H9 (cell line): ENCODE data around the gene NDUFB4. TPM values are rescaled to one million over a fixed set of nuclear protein-coding genes. Genes with fewer than 3 reads are reported as not detected.

ENCODE experiments used
- DNase-seq: peaks from one replicate; pipeline ENCODE4 v3.0.0-alpha.2; 2017
- H2AFZ ChIP-seq: one replicate; pipeline ENCODE4 v1.6.1; 2013; ENCODE audit warnings: mild to moderate bottlenecking, low read length, control low read depth, moderate library complexity
- H2AK5ac ChIP-seq: 2 replicates; pipeline ENCODE4 v1.6.1; 2013; ENCODE audit warnings: low read length, control low read depth, mixed read lengths; ENCODE audit not compliant: insufficient read length
- H2BK120ac ChIP-seq: one replicate; pipeline ENCODE4 v1.6.1; 2013; ENCODE audit warnings: low read depth, mild to moderate bottlenecking, low read length, control low read depth, inconsistent platforms; ENCODE audit not compliant: poor library complexity, severe bottlenecking
- H2BK12ac ChIP-seq: 2 replicates; pipeline ENCODE4 v1.6.1; 2013; ENCODE audit warnings: low read length, control low read depth, mixed read lengths, low read depth; ENCODE audit not compliant: insufficient read length
- H2BK15ac ChIP-seq: 2 replicates; pipeline ENCODE4 v1.6.1; 2013; ENCODE audit warnings: low read depth, low read length, control low read depth
- H2BK20ac ChIP-seq: one replicate; pipeline ENCODE4 v1.6.1; 2013; ENCODE audit warnings: low read depth, mild to moderate bottlenecking, low read length, control low read depth, inconsistent platforms; ENCODE audit not compliant: poor library complexity, severe bottlenecking
- H2BK5ac ChIP-seq: 2 replicates; pipeline ENCODE4 v1.6.1; 2013; ENCODE audit warnings: low read length, control low read depth, mixed read lengths; ENCODE audit not compliant: insufficient read length
- H3K14ac ChIP-seq: 2 replicates; pipeline ENCODE4 v1.6.1; 2013; ENCODE audit warnings: low read length, control low read depth; ENCODE audit not compliant: insufficient read depth
- H3K18ac ChIP-seq: 2 replicates; pipeline ENCODE4 v1.6.1; 2013; ENCODE audit warnings: low read depth, mild to moderate bottlenecking, mixed read lengths, low read length, control low read depth; ENCODE audit not compliant: insufficient read length
- H3K23ac ChIP-seq: 2 replicates; pipeline ENCODE4 v1.6.1; 2013; ENCODE audit warnings: low read length, control low read depth, mixed read lengths, low read depth; ENCODE audit not compliant: insufficient read length
- H3K23me2 ChIP-seq: 2 replicates; pipeline ENCODE4 v1.6.1; 2013; ENCODE audit warnings: low read depth, mild to moderate bottlenecking, mixed read lengths, low read length, control low read depth; ENCODE audit not compliant: insufficient read length, poor library complexity, severe bottlenecking
- H3K27ac ChIP-seq: 2 replicates; pipeline ENCODE4 v1.5.1; 2013; ENCODE audit warnings: low read length, control low read depth, mixed read lengths, low read depth; ENCODE audit not compliant: insufficient read length
- H3K27me3 ChIP-seq: 2 replicates; pipeline ENCODE4 v1.6.1; 2013; ENCODE audit warnings: low read length, control low read depth, inconsistent platforms; ENCODE audit not compliant: insufficient read depth
- H3K4ac ChIP-seq: 2 replicates; pipeline ENCODE4 v1.6.1; 2013; ENCODE audit warnings: low read depth, mild to moderate bottlenecking, control low read depth, inconsistent platforms, low read length, moderate library complexity
- H3K4me1 ChIP-seq: 2 replicates; pipeline ENCODE4 v1.6.1; 2013; ENCODE audit warnings: low read length, control low read depth, inconsistent platforms; ENCODE audit not compliant: insufficient read depth
- H3K4me2 ChIP-seq: 2 replicates; pipeline ENCODE4 v1.6.1; 2013; ENCODE audit warnings: low read length, control low read depth, mixed read lengths; ENCODE audit not compliant: insufficient read length, insufficient read depth
- H3K56ac ChIP-seq: 2 replicates; pipeline ENCODE4 v1.6.1; 2013; ENCODE audit warnings: low read depth, mild to moderate bottlenecking, mixed read lengths, low read length, control low read depth; ENCODE audit not compliant: insufficient read length
- H3K79me1 ChIP-seq: 2 replicates; pipeline ENCODE4 v1.6.1; 2013; ENCODE audit warnings: low read depth, mild to moderate bottlenecking, moderate library complexity, low read length, control low read depth, inconsistent platforms; ENCODE audit not compliant: insufficient read depth, poor library complexity, severe bottlenecking
- H3K79me2 ChIP-seq: 2 replicates; pipeline ENCODE4 v1.6.1; 2013; ENCODE audit warnings: low read length, control low read depth, inconsistent platforms; ENCODE audit not compliant: insufficient read depth
- H3K9ac ChIP-seq: 2 replicates; pipeline ENCODE4 v1.6.1; 2013; ENCODE audit warnings: low read length, control low read depth, mixed read lengths; ENCODE audit not compliant: insufficient read length; ENCODE audit errors: extremely low read depth
- H3K9me3 ChIP-seq: one replicate; pipeline ENCODE4 v1.6.1; 2013; ENCODE audit warnings: low read depth, low read length, inconsistent platforms; ENCODE audit not compliant: control insufficient read depth
- H3T11ph ChIP-seq: one replicate; pipeline ENCODE4 v1.6.1; 2013; ENCODE audit warnings: mild to moderate bottlenecking, low read length, control low read depth, inconsistent platforms
- H4K20me1 ChIP-seq: one replicate; pipeline ENCODE4 v1.6.1; 2013; ENCODE audit not compliant: control insufficient read depth, insufficient read length, insufficient read depth
- H4K5ac ChIP-seq: 2 replicates; pipeline ENCODE4 v1.6.1; 2013; ENCODE audit warnings: low read depth, mild to moderate bottlenecking, mixed read lengths, low read length, control low read depth; ENCODE audit not compliant: insufficient read length
- H4K8ac ChIP-seq: replicated peaks from 2 replicates; pipeline ENCODE4 v1.6.1; 2013; ENCODE audit warnings: low read length, control low read depth, mixed read lengths, low read depth; ENCODE audit not compliant: insufficient read length
- H4K91ac ChIP-seq: 2 replicates; pipeline ENCODE4 v1.6.1; 2013; ENCODE audit warnings: low read depth, mild to moderate bottlenecking, moderate library complexity, mixed read lengths, low read length, control low read depth; ENCODE audit not compliant: insufficient read length
- H3K27ac Mint-ChIP-seq, 3 experiments: 2 replicates in 2 of 3; 3 replicates in 1 of 3; pipeline ENCODE4 v1.8.0; 2020 to 2021; ENCODE audit warnings: mixed read lengths in 3 of 3, mild to moderate bottlenecking in 1 of 3, moderate library complexity in 1 of 3
- H3K27me3 Mint-ChIP-seq: 2 replicates; pipeline ENCODE4 v1.8.0; 2021; ENCODE audit warnings: low read depth, mild to moderate bottlenecking, moderate library complexity, mixed read lengths
- H3K36me3 Mint-ChIP-seq, 3 experiments: 2 replicates in 2 of 3; 3 replicates in 1 of 3; pipeline ENCODE4 v1.8.0; 2020 to 2021; ENCODE audit warnings: low read depth in 3 of 3, mixed read lengths in 3 of 3; ENCODE audit not compliant: insufficient read depth in 1 of 3
- H3K4me1 Mint-ChIP-seq, 2 experiments: 2 replicates each; pipeline ENCODE4 v1.8.0; 2020; ENCODE audit warnings: mixed read lengths in 2 of 2
- H3K4me3 Mint-ChIP-seq, 2 experiments: 2 replicates in 1 of 2; 3 replicates in 1 of 2; pipeline ENCODE4 v1.8.0; 2020 to 2021; ENCODE audit warnings: mild to moderate bottlenecking in 2 of 2, mixed read lengths in 2 of 2, moderate library complexity in 1 of 2
- H3K9me3 Mint-ChIP-seq, 2 experiments: 2 replicates in 1 of 2; 3 replicates in 1 of 2; pipeline ENCODE4 v1.8.0; 2020; ENCODE audit warnings: mild to moderate bottlenecking in 2 of 2, mixed read lengths in 2 of 2, moderate library complexity in 1 of 2
- CTCF ChIP-seq: fragments of 200-600 bp; sonication (generic); conservative IDR thresholded peaks from 3 replicates; pipeline ENCODE4 v1.8.0; 2021; ENCODE audit warnings: antibody characterized with exemption, mild to moderate bottlenecking
- WGBS: extraction: QIAGEN DNeasy Blood & Tissue Kit; methylation state at CpG from one replicate; pipeline ENCODE4 v1.1.7; 2013; ENCODE audit warnings: missing lambda C conversion rate, low lambda C conversion rate, mixed read lengths; ENCODE audit not compliant: insufficient read length; ENCODE audit errors: extremely low coverage; 5-methylcytosine and 5-hydroxymethylcytosine counted together
- total RNA-seq: library from RNA; stranded (reverse); gene quantifications from 2 replicates; pipeline ENCODE4 v1.2.1, GENCODE V29; 2021

The NDUFB4 gene
- total RNA-seq, 1 experiment from 2014 or later, result 217 TPM

- Histone ChIP-seq H2AK5ac (no peak overlapping the region), H4K91ac (no peak overlapping the region), H2BK12ac (no peak overlapping the region), H3K79me1 (no peaks in the 10 kb centered on the region), H4K5ac (no peak overlapping the region), H2BK20ac (no peak overlapping the region), H3T11ph (no peak overlapping the region), H3K23ac (no peak overlapping the region), H3K27ac (no peak overlapping the region), H3K14ac (no peak overlapping the region), H2BK5ac (no peak overlapping the region), H2BK120ac (no peak overlapping the region), H3K9me3 (no peaks in the 10 kb centered on the region), H4K8ac (no peak overlapping the region), H3K4me2 (no peak overlapping the region), H3K23me2 (no peaks in the 10 kb centered on the region), H3K4ac (no peak overlapping the region), H3K27me3 (no peaks in the 10 kb centered on the region), H3K18ac (no peak overlapping the region), H3K9ac (no peak overlapping the region), H3K4me1 (no peaks in the 10 kb centered on the region), H2AFZ (no peak overlapping the region), H2BK15ac (no peak overlapping the region), H3K79me2 (no peaks in the 10 kb centered on the region), H3K56ac (no peak overlapping the region), H4K20me1 (no peaks in the 10 kb centered on the region)
- H3K9me3 Mint-ChIP-seq, result no peaks in the 10 kb centered on the region; a peak in 1 of 5 replicates
- H3K27me3 Mint-ChIP-seq, result no peaks in the 10 kb centered on the region
- peaks cover 9 to 12% of the 10 kb centered on the region in 2 experiments for H3K4me1 Mint-ChIP-seq
- H3K36me3 Mint-ChIP-seq, result no peaks in the 10 kb centered on the region
- no peak for DNase-seq
- no CpG with 5 or more reads among the region's 5 CpGs for WGBS
- no peak overlapping the region for H3K27ac Mint-ChIP-seq
- no peak overlapping the region for H3K4me3 Mint-ChIP-seq
- TF ChIP-seq CTCF, result no peak
Measured at GRCh38 chr3:120645083-120645845, 49.1 kb downstream of the NDUFB4 start.
